Uterus (tissue), 2 donors: ENCODE measurements around the gene KRT6C.

Experiments
- CTCF ChIP-seq, 4 experiments: fragments of 200-600 bp in 2 of 4; fragments of 450-650 bp in 2 of 4; sonication (generic) in 2 of 4; IDR thresholded peaks; one replicate each; pipeline ENCODE4 v1.5.1; 2016 to 2019; ENCODE audit warnings: antibody characterized with exemption in 4 of 4, mild to moderate bottlenecking in 2 of 4, moderate library complexity in 1 of 4
- POLR2A ChIP-seq, 2 donors: fragments of 450-650 bp; IDR thresholded peaks; one replicate each; pipeline ENCODE4 v1.6.1; 2016; ENCODE audit warnings: antibody characterized with exemption in 2 of 2, mild to moderate bottlenecking in 1 of 2, moderate library complexity in 1 of 2

- no peak for TF ChIP-seq POLR2A (IDR thresholded peaks at IDR 0.05)
- TF ChIP-seq CTCF (IDR thresholded peaks at IDR 0.05): no peak
Measured at GRCh38 chr12:52498946-52499345, 25.3 kb upstream of the KRT6C start.
